Keratinocyte (primary cell): ENCODE measurements around the gene TUBGCP6. TPM values are rescaled to one million over a fixed set of nuclear protein-coding genes. Genes with fewer than 3 reads are reported as not detected.

Experiments used
- DNase-seq: peaks from one replicate; pipeline ENCODE4 v3.0.0-alpha.2; 2011; ENCODE audit warnings: low read depth, missing footprints, low spot score
- FAIRE-seq: peaks from 2 replicates; lab custom pipeline; 2011; peaks lifted over from hg19 to GRCh38; lab: Jason Lieb, UNC
- H2AFZ ChIP-seq: 2 replicates; pipeline ENCODE4 v1.6.0; 2012; ENCODE audit warnings: low read length, control low read depth, inconsistent platforms; ENCODE audit not compliant: control insufficient read depth
- H3K27ac ChIP-seq: 2 replicates; pipeline ENCODE4 v1.5.1; 2011; ENCODE audit warnings: low read length; ENCODE audit not compliant: control insufficient read depth, insufficient read depth
- H3K27me3 ChIP-seq: 3 replicates; pipeline ENCODE4 v1.6.0; 2011; ENCODE audit warnings: low read length; ENCODE audit not compliant: control insufficient read depth, insufficient read depth; ENCODE audit errors: extremely low read depth
- H3K36me3 ChIP-seq, 2 experiments: 2 replicates in 1 of 2; 3 replicates in 1 of 2; pipeline ENCODE4 v1.5.1; 2011; ENCODE audit warnings: low read length in 2 of 2, mild to moderate bottlenecking in 1 of 2; ENCODE audit not compliant: control insufficient read depth in 2 of 2, insufficient read depth in 2 of 2; ENCODE audit errors: extremely low read depth in 1 of 2
- H3K4me1 ChIP-seq: 3 replicates; pipeline ENCODE4 v1.5.1; 2011; ENCODE audit warnings: low read length; ENCODE audit not compliant: control insufficient read depth, insufficient read depth; ENCODE audit errors: extremely low read depth
- H3K4me2 ChIP-seq: 3 replicates; pipeline ENCODE4 v1.6.0; 2011; ENCODE audit warnings: low read depth, low read length; ENCODE audit not compliant: control insufficient read depth, insufficient read depth; ENCODE audit errors: extremely low read depth
- H3K4me3 ChIP-seq, 3 experiments: fragments of 200-600 bp in 1 of 3; sonication (generic) in 1 of 3; 2 replicates in 2 of 3; 3 replicates in 1 of 3; pipeline ENCODE4 v1.5.1; 2011 to 2016; ENCODE audit warnings: low read length in 3 of 3, mild to moderate bottlenecking in 3 of 3, control low read depth in 2 of 3, inconsistent platforms in 1 of 3, low read depth in 1 of 3, mixed read lengths in 1 of 3, mixed run types in 1 of 3, moderate library complexity in 1 of 3; ENCODE audit not compliant: control insufficient read depth in 2 of 3, insufficient read depth in 2 of 3; ENCODE audit errors: extremely low read depth in 1 of 3
- H3K79me2 ChIP-seq: 2 replicates; pipeline ENCODE4 v1.6.0; 2012; ENCODE audit warnings: low read length; ENCODE audit not compliant: control insufficient read depth, insufficient read depth
- H3K9ac ChIP-seq: 3 replicates; pipeline ENCODE4 v1.6.0; 2011; ENCODE audit warnings: low read length; ENCODE audit not compliant: control insufficient read depth, insufficient read depth; ENCODE audit errors: extremely low read depth
- H3K9me1 ChIP-seq: 3 replicates; pipeline ENCODE4 v1.6.0; 2011; ENCODE audit warnings: low read length; ENCODE audit not compliant: control insufficient read depth, insufficient read depth; ENCODE audit errors: extremely low read depth
- H3K9me3 ChIP-seq: 2 replicates; pipeline ENCODE4 v1.5.1; 2012; ENCODE audit warnings: low read depth, low read length; ENCODE audit not compliant: control insufficient read depth
- H4K20me1 ChIP-seq: 3 replicates; pipeline ENCODE4 v1.6.0; 2011; ENCODE audit warnings: low read length; ENCODE audit not compliant: control insufficient read depth, insufficient read depth; ENCODE audit errors: extremely low read depth
- CTCF ChIP-seq, 3 experiments: IDR thresholded peaks in 1 of 3; conservative IDR thresholded peaks in 1 of 3; optimal IDR thresholded peaks in 1 of 3; 2 replicates in 2 of 3; 3 replicates in 1 of 3; pipeline versions ENCODE3 to v1.5.1; 2011; ENCODE audit warnings: low read length in 3 of 3, mild to moderate bottlenecking in 3 of 3, moderate library complexity in 2 of 3, control low read depth in 1 of 3, inconsistent platforms in 1 of 3; ENCODE audit not compliant: insufficient read depth in 2 of 3; ENCODE audit errors: extremely low read depth in 1 of 3
- EZH2 ChIP-seq: IDR thresholded peaks from one replicate; pipeline ENCODE4 v1.6.1; 2012; ENCODE audit warnings: inconsistent platforms, mild to moderate bottlenecking, low read length, moderate library complexity
- dilution Hi-C: fragments of 300-500 bp; cut with MboI; formaldehyde crosslinking; loops from one replicate; pipeline ENCODE4 v1.7.0; 2020; ENCODE audit warnings: low sequenced_read_pairs; ENCODE audit not compliant: extremely low pct_ligation_motif_present
- polyA plus RNA-seq, 5 experiments: library from polyadenylated mRNA; depleted of rRNA in 3 of 5; stranded (reverse) in 3 of 5; stranded (forward) in 1 of 5; unstranded in 1 of 5; fragments of >200 nt; gene quantifications; 1 replicate in 1 of 5; 2 replicates in 3 of 5; 3 replicates in 1 of 5; pipeline versions ENCODE4 v1.2.1 to v1.2.3, GENCODE V29; 2011 to 2012; ENCODE audit warnings: missing spikeins in 2 of 5, low read depth in 1 of 5, low replicate concordance in 1 of 5

Gene TUBGCP6
- polyA plus RNA-seq, 1 donor (not counting 4 experiments of a cell fraction or from before 2014, with no cell fraction given): 10.1 TPM

GRCh38 chr22:50252082-50253045, 7.5 kb upstream of the TUBGCP6 start:
- Histone ChIP-seq H3K36me3 (peaks cover 3 to 5% of the 10 kb centered on the region in 2 experiments), H3K9me3 (no peaks in the 10 kb centered on the region), H3K27me3 (no peaks in the 10 kb centered on the region), H3K79me2 (no peaks in the 10 kb centered on the region), H4K20me1 (no peaks in the 10 kb centered on the region), H3K27ac (no peak overlapping the region), H3K4me1 (peaks cover 6% of the 10 kb centered on the region), H3K9me1 (no peaks in the 10 kb centered on the region), H3K4me3 (no peak overlapping the region), H2AFZ (no peak overlapping the region), H3K4me2 (no peak overlapping the region), H3K9ac (no peak overlapping the region)
- TF ChIP-seq CTCF (optimal IDR thresholded peaks at IDR 0.05 in 1 of 3, IDR thresholded peaks at IDR 0.05 in 1 of 3, conservative IDR thresholded peaks at IDR 0.05 in 1 of 3; ENCODE audit: extremely low read depth in 1 of 3, insufficient read depth in 2 of 3, low read length in 3 of 3) (peak; percentile 64 to 94 (median 72)), EZH2 (no peak)
- dilution Hi-C loops: no loop called here
- no peak for DNase-seq
- peak; percentile 88 for FAIRE-seq

GRCh38 chr22:50251477-50252081, 6.8 kb upstream of the TUBGCP6 start:
- Histone ChIP-seq H3K9me1 (no peaks in the 10 kb centered on the region), H3K9me3 (no peaks in the 10 kb centered on the region), H3K79me2 (peaks cover 2% of the 10 kb centered on the region), H3K4me3 (peak overlapping the region; percentile 46 to 75 (median 74)), H3K4me1 (peaks cover 6% of the 10 kb centered on the region), H4K20me1 (no peaks in the 10 kb centered on the region), H2AFZ (peak overlapping the region; percentile 6), H3K4me2 (peak overlapping the region; percentile 83), H3K9ac (no peak overlapping the region), H3K27ac (no peak overlapping the region), H3K36me3 (peaks cover 5 to 9% of the 10 kb centered on the region in 2 experiments), H3K27me3 (no peaks in the 10 kb centered on the region)
- dilution Hi-C loops: no loop called here
- TF ChIP-seq CTCF (optimal IDR thresholded peaks at IDR 0.05 in 1 of 3, IDR thresholded peaks at IDR 0.05 in 1 of 3, conservative IDR thresholded peaks at IDR 0.05 in 1 of 3; ENCODE audit: extremely low read depth in 1 of 3, insufficient read depth in 2 of 3, low read length in 3 of 3) (no peak), EZH2 (no peak)
- DNase-seq: no peak
- no peak for FAIRE-seq
